Measurements from ENCODE around the gene ADGRG3. TPM values are rescaled to one million over a fixed set of nuclear protein-coding genes. Genes with fewer than 3 reads are reported as not detected.

Gene ADGRG3
- total and polyA plus RNA-seq, 2 of the 13 experiments (the other 11 are each of a cell fraction or from before 2014, with no cell fraction given), result 2.7 to 11.8 TPM

DNA sequence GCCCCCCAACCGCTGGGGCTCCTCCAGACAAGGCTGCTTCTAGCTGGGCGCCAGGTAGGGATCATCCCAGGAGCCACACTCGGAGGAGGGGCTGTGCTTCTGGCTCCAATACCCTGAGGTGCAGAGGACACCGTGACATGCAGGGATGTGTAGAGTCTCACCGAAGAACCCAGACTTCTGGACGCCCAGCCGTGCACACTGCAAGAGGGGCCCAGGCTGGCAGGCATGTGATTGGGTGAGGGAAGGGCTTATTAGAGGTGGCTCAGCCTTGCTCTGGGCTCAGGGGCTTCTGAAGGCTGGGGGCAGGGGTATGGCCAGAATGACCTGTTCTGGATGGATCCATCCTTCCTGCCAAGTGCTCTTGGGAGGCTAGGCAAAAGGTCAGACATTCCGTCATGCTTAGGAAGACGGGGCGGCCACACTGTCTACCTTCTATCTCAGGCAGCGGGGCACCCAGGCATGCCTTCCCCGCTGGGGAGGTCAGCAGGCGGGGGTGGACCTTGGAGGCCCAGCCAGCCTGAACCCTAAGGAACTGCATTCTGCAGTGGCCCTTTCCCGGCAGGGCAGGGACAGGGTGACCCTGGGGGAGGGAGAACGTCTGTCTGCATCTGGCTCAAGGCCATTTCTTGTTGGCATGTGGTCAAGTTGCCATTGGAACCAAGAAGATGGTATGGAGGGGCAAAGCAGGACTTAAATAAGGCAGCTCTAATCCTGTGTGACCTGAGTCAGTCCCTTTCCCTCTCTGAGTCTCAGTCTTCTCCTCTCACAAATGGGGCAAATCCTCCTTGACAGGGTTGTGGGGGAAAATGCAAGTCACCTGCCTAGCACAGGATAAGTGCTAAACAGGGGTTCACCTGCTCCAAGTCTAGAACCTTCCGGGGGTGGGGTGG is 45.5 kb upstream of the ADGRG3 start (continued):
- peak; percentile 88 for TF ChIP-seq ZNF629 (CRISPR knock-in tag; conservative IDR thresholded peaks at IDR 0.05)
- TF ChIP-seq ZNF775 (CRISPR knock-in tag; IDR thresholded peaks at IDR 0.05; ENCODE audit: borderline replicate concordance), result no peak
- TF ChIP-seq KAT7 (CRISPR knock-in tag; IDR thresholded peaks at IDR 0.05; ENCODE audit: borderline replicate concordance), result 0 out of 2 replicates have a peak, but pooled peaks have one; percentile 2
- TF ChIP-seq ZNF34 (CRISPR knock-in tag; IDR thresholded peaks at IDR 0.05; ENCODE audit: borderline replicate concordance), result no peak
- TF ChIP-seq MAZ (IDR thresholded peaks at IDR 0.05; ENCODE audit: borderline replicate concordance, low read depth, low read length), result no peak
- 0 out of 2 replicates have a peak, but pooled peaks have one; percentile 42 for TF ChIP-seq MAZ (CRISPR knock-in tag; IDR thresholded peaks at IDR 0.05; ENCODE audit: low read depth)
- no peak for TF ChIP-seq ZNF17 (CRISPR knock-in tag; IDR thresholded peaks at IDR 0.05)
- no peak for TF ChIP-seq NFATC3 (CRISPR knock-in tag; IDR thresholded peaks at IDR 0.05)
- no peak for TF ChIP-seq ZBTB39 (CRISPR knock-in tag; IDR thresholded peaks at IDR 0.05)
- no peak for TF ChIP-seq ZNF790 (CRISPR knock-in tag; IDR thresholded peaks at IDR 0.05; ENCODE audit: borderline replicate concordance)
- TF ChIP-seq, protein P1, sequence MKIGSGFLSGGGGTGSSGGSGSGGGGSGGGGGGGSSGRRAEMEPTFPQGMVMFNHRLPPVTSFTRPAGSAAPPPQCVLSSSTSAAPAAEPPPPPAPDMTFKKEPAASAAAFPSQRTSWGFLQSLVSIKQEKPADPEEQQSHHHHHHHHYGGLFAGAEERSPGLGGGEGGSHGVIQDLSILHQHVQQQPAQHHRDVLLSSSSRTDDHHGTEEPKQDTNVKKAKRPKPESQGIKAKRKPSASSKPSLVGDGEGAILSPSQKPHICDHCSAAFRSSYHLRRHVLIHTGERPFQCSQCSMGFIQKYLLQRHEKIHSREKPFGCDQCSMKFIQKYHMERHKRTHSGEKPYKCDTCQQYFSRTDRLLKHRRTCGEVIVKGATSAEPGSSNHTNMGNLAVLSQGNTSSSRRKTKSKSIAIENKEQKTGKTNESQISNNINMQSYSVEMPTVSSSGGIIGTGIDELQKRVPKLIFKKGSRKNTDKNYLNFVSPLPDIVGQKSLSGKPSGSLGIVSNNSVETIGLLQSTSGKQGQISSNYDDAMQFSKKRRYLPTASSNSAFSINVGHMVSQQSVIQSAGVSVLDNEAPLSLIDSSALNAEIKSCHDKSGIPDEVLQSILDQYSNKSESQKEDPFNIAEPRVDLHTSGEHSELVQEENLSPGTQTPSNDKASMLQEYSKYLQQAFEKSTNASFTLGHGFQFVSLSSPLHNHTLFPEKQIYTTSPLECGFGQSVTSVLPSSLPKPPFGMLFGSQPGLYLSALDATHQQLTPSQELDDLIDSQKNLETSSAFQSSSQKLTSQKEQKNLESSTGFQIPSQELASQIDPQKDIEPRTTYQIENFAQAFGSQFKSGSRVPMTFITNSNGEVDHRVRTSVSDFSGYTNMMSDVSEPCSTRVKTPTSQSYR (CRISPR knock-in tag; IDR thresholded peaks at IDR 0.05; ENCODE audit: borderline replicate concordance), result peak; percentile 25; the same call in 1 of the 2 replicates
- no peak for TF ChIP-seq ZNF274 (CRISPR knock-in tag; IDR thresholded peaks at IDR 0.05)

Measured in HepG2 (cell line).